HG03064 (cell line): ENCODE results near the gene FAM193B.
A peak's percentile ranks its signal among the peaks of the same experiment; 100 is the strongest.

Source experiments
- ATAC-seq: cut with Tn5 transposase; IDR thresholded peaks from one replicate; pipeline ENCODE4 v1.9.1; 2021; ENCODE audit warnings: low read depth; ENCODE audit not compliant: unreplicated experiment

FAM193B gene

DNA sequence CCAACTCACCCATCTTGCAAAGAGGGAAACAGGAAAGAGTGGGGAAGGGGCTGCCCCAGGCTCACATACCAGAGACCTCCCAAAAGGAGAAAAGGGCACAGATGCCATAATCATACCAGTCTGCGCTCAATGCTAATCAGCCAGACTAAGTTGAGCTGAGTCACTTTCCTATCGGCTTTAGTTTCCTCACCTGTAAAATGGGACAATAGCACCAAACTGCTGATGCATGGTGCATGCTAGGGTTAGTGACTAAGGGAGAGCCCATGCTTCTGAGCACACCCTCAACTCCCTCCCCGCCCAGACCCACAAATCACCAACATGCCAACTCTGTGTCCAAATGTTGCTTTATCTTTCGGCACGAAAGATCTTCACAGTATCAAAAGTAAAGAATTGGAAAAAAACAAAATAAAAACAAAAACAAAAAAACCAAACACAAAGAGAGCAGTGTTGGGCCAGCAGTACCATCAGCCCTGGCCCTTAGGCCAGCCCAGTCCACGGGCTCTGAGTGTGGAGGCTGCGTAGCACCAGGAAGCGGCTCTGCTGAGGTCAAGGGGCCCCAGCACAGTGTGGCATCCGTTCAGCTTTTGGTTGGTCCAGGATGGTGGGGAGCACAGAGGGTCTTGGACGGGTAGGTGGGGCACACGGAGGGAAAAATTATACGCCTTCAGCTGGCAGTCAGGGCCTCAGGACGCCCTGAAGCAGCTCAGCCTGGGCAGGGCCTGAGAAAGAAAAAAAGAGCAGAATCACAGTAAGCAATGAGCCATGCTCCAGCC lies 34.7 kb downstream of the FAM193B start:
- no peak for ATAC-seq

GRCh38 chr5:177516601-177517568 lies 37.5 kb downstream of the FAM193B start, which contains the start of gene DDX41:
TSS of gene DDX41 (minus strand) at chr5:177516961. CDS start at chr5:177516945, 16 bp downstream.
- ATAC-seq = peak; percentile 67

DNA sequence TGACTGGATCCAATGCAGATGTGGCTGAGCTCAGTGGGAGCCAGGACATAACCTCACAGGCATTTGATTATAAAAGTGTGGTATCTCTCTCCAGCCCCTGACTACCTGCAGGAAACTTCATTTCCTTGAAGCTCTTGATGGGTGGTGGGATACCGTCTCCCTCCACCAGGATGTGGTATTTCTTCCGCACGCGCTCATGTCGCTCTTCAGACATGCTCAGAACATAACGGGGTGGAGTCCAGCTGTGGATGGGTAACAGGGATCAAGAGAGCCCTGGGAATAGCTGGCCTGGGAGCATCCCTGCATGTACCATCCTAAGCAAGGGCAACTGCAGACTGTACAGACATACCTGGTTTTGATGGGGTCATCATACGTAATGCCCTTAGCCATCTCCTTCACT lies 38.8 kb downstream of the FAM193B start:
- ATAC-seq = no peak

DNA sequence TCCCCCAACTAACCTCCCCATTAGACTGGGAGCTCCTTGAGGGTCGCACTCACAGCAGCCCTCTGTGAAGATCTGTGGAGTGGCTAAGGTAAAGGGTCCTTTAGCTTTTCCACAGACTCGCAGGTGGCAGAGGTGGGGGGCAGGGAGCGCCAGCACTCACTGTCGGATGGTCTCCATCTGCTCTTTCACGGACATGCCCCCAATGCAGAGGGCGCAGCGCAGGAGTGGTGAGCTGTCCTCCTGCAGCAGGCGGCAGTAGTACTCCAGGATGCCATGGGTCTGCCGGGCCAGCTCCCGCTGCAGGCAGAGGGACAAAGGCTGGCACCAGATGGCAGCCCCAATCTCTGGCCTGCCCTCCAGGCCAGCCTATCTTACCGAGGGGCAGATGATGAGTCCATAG lies 39.8 kb downstream of the FAM193B start:
- no peak for ATAC-seq

- ATAC-seq = no peak
Measured at GRCh38 chr5:177513500-177513899, 40.9 kb downstream of the FAM193B start.

DNA sequence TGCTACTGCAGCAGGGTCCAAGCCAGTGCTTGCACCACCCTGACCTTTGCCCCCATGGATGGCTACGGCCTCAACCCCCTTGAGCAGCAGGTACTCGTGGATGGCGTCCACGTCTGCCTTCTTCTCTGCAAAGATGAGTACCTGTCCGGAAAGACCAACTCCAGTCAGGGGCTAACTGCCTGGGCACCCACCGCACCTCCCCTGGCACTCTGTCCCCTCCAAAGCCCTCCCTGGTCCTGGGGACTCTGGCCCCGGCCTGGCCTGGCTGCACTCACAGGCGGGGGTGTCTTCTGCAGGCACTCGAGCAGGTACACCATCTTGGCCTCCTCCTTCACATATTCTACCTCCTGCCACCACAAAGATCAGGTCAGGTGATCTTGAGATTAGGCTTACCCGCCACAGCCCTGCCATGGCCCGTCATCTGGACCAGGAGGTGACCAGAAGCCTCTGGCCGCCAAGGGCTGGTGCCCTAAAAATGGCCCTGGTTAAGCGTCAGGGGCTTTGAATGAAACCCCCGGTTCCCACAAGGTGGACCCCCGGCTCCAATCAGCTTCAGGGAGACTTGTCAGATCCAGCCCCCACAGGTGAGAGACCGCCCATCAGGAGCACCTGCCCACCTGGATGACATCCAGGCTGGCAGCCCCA lies 41.5 kb downstream of the FAM193B start:
- ATAC-seq = no peak

DNA sequence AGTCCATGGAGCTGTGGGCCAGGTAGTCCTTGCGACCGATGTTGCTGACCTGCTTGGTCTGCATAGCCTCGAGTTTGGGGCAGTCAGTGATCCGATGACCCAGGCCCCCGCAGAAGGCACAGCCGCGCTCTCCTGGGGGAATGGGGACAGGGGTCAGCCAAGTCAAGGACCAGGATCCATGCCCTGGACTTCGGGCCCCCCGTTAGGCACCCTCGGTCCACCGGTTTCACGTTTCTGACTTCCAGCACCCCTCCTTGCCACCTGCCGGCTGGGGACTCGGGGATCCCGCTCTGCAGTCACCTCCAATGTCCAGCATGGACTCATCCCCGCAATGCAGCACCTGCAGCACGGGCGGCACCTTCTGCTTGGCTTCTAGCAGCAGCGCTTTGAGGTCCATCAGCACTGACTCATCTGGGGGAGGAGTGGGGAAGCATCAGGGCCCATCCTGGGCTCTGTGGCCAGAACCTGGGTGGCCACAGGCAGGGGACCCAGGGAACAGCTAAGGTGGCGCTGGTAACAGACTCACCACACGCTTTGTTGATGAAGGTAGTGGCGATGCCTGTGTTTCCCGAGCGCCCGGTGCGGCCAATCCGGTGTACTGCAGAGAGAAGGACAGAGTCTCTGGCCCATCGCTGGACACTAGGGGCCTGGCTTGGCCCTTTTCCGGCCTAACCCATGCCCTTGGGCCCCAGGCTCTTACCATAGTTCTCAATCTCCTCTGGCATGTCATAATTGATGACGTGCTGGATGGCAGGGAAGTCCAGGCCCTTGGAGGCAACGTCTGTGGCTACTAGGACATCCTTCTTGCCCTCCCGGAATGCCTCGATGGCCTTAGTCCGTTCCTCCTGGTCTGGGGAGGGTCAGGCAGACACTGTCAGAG lies 42.3 kb downstream of the FAM193B start:
- ATAC-seq = no peak

DNA sequence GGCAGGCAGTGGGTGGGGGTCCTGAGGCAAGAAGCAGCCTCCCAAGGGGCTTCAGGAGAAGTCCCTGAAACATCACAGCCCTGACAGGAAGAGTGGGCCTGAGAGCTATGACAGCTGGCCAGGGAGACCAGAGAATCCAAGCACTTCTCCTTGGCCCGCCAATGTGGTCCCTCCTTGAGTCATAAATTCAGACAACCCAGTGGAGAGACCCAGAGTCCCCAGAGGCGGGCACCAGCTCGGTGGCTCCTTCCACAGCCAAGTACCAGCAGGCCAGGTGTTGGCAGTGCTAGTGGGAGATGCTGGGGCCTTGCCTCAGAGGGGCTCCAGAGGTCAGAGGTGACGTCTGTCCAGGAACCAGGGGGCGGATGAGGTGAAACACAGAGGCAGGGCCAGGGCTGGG lies 43.2 kb downstream of the FAM193B start:
- no peak for ATAC-seq

DNA sequence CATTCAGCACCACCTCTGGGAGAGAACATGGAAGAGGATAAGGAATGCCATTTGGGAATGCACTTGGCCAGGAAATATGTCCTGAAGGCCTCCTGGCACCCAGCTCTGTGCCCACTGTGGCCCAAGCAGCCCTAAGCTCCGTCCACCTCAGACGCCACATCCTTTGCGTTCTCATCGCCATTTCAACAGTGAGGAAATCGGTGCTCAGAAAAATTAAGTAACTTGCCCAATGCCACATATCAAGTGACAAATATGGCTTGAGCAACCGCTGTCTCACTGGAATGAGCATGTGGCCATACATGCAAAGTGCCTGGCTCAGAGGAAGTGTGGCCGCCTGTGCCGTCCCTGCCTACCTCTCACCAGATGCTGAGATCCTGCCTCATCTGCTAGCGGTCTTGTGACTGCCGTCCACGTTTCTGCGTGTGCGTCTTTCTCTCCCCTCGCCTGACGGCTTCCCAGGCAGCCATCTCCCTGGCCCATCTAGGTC lies 43.8 kb downstream of the FAM193B start:
- no peak for ATAC-seq

DNA sequence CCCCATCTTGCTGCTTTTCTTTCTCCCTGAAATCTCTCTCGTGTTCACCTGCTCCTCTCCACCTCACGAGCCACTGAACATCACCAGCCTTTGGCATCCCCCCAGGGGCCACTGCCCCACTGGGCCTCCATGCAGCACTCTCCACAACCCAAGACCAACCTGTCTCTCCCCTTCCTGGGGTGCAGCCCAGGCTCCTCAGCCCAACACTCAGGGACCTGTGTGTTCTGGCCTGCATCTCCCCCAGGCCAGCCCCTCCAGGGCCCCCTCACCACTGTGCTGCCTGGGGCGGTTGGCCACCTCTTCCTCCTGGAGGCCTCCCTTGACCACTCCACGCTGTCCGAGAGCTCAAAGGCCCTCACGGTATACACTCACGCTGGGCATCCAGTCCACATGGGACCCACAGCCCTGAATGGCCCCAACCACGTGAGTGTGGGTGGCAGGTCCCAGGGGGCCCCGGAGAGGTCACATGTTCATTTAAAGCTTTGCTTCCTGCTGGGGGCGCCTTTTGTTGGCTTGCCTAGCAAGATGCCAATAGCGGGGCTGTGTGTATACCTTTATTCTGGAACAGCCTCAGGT lies 44.3 kb downstream of the FAM193B start:
- no peak for ATAC-seq

DNA sequence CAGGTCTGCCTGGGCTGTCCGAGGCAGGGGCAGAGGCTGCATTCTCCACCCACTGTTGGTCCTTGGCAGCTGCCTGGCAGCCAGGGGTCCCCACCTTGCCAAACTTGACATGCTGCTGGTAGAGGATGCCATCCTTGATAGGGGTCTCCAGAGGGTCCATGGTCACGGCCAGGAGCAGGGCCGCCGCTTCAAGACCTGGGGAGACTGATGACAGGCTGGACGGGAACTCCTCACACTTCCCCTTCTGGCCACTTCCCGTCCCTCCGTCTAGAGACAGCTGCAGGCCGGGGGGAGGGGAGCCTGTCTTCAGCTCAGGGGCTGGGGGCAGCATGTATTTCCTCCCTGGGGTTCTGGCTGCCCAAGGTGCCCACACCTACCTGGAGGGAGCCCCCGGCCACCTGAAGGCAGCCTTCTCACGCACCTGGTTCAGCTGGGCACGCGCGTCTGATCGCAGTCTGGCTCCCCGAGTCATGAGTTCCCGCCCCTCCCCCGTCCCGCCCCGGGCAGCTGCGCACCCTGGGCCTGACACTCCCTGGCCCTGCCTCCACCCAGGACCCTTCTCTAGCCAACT lies 44.9 kb downstream of the FAM193B start, which contains the start of gene DOK3:
Gene DOK3, minus strand, starts transcription at position 446 of the 571 bp plus-strand sequence. Its CDS starts 286 bp downstream, at position 160.
- no peak for ATAC-seq

- ATAC-seq = no peak
Measured at GRCh38 chr5:177508837-177509236, 45.5 kb downstream of the FAM193B start.

- ATAC-seq = no peak
Measured at GRCh38 chr5:177508221-177508611, 46.1 kb downstream of the FAM193B start.

DNA sequence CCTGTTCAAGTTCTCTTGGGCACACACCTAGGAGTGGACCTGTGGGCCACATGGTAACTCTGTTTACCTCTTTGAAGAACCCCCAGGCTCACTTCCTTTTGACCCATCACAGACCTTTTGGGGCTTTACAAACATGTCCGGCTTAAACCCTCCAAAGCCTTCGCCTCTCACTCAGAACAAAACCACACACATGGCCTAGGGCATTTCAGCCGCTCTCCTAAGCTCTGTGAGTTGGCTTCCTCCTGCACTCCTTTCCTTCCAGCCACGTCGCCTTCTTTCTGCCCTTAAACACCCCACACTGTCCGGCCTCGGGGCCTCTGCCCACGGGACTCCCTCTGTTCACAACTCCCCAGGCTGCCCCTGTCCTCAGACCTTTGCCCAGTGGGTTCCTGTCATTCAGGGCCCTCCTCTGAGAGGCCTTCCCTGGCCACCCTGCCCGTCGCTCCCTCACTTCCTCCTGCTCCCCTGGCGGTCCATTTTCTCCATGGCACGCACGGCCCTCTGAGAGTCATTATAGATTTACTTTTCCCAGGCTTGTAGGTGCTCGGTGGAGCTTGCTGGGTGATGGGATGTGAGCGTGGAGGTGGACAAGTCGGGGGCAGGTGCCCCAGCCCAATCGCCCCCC lies 46.7 kb downstream of the FAM193B start:
- no peak for ATAC-seq

DNA sequence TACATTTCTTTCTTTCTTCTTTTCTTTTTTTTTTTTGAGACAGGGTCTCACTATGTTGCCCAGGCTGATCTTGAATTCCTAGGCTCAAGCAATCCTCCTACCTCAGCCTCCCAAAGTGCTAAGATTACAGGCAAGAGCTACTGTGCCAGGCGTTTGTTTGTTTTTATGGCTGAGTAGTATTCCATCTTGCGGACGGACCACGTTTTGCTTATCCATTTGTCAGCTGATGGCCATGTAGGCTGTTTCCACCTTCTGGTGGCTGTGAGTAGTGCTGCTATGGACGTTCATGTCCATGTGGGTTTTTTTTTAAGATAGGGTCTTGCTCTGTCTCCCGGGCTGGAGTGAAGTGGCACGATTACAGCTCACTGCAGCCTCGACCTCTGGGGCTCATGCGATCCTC lies 47.2 kb downstream of the FAM193B start:
- no peak for ATAC-seq

DNA sequence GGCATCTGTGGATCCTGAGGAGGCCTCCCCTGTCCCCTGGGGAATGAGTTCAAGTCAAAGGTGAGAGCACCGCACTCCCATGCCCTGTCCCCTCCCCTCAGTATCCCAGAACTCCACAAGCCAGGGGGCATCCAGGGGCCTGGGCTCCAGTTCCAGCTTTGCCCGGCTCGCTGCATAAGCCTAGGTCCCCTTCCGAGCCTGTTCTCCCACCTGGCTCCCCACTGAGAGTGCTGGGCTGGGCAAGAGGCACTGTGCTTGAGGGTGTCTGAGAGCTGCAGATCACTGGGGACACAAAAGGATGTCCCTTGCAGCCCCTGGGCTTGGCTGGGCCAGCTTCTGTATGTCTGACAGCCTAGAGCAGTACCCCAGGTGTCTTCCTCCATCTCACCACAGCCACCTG lies 49.3 kb downstream of the FAM193B start:
- no peak for ATAC-seq

GRCh38 chr5:177504086-177505056 lies 50.0 kb downstream of the FAM193B start:
- no peak for ATAC-seq
